ENCODE measurements around the gene PPP2R5A. TPM values are rescaled to one million over a fixed set of nuclear protein-coding genes. Genes with fewer than 3 reads are reported as not detected.

The PPP2R5A gene
- total and polyA plus RNA-seq, 12 donors: 44.2 to 86.8 (median 57.3) TPM

DNA sequence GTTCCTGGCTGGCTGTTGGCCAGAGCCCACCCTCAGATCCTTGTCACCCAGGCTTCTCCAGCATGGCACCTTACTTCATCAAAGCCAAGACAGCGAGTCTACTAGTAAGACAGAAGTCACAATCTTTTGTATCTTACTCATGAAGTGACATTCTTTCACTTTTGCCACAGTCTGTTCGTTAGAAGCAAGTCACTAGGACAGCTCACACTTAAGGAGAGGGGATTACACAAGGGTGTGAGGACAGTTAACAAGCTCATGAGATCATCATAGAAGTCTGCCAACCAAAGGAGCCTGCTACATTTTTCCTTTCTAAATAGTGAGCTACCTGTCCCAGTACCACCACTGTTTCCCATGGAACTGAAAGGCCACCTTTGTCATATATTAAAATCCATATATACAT lies 68.0 kb downstream of the PPP2R5A start:
- H3K36me3 ChIP-seq: peaks cover 0 to 100% (median 55%) of the 10 kb centered on the region in 9 donors
- no peaks in the 10 kb centered on the region for H3K4me1 ChIP-seq
- no peak for DNase-seq
- intact Hi-C loops (cut with DNase I): no loop called here
- no peaks in the 10 kb centered on the region for H3K27me3 ChIP-seq
- no peak overlapping the region for H3K27ac ChIP-seq
- no peaks in the 10 kb centered on the region for H3K9me3 ChIP-seq
- H3K4me3 ChIP-seq: no peak overlapping the region
- ATAC-seq: no peak
- 81 to 90% methylated on average over 2 of the region's 2 CpGs for WGBS, 2 donors
- TF ChIP-seq CTCF (IDR thresholded peaks at IDR 0.05): no peak

- Histone ChIP-seq H3K9me3 (no peaks in the 10 kb centered on the region), H3K36me3 (peaks cover 0 to 100% (median 56%) of the 10 kb centered on the region in 9 donors), H3K4me3 (no peak overlapping the region), H3K27ac (no peak overlapping the region), H3K4me1 (no peaks in the 10 kb centered on the region), H3K27me3 (no peaks in the 10 kb centered on the region)
- WGBS, 2 donors: 96% methylated on average over 3 of the region's 3 CpGs
- no peak for DNase-seq
- intact Hi-C loops (cut with DNase I): no loop called here
- no peak for ATAC-seq
- TF ChIP-seq CTCF (IDR thresholded peaks at IDR 0.05): no peak
Observed at GRCh38 chr1:212354464-212354863, 69.3 kb downstream of the PPP2R5A start.

- Histone ChIP-seq H3K27ac (no peak overlapping the region), H3K4me3 (no peak overlapping the region), H3K36me3 (peaks cover 0 to 100% (median 63%) of the 10 kb centered on the region in 9 donors), H3K27me3 (no peaks in the 10 kb centered on the region), H3K9me3 (no peaks in the 10 kb centered on the region), H3K4me1 (no peaks in the 10 kb centered on the region)
- TF ChIP-seq CTCF (IDR thresholded peaks at IDR 0.05): no peak
- intact Hi-C loops (cut with DNase I): no loop called here
- 96 to 98% methylated on average over 3 of the region's 3 CpGs for WGBS, 2 donors
- no peak for ATAC-seq
- DNase-seq: no peak
Observed at GRCh38 chr1:212355230-212355969, 70.2 kb downstream of the PPP2R5A start.

DNA sequence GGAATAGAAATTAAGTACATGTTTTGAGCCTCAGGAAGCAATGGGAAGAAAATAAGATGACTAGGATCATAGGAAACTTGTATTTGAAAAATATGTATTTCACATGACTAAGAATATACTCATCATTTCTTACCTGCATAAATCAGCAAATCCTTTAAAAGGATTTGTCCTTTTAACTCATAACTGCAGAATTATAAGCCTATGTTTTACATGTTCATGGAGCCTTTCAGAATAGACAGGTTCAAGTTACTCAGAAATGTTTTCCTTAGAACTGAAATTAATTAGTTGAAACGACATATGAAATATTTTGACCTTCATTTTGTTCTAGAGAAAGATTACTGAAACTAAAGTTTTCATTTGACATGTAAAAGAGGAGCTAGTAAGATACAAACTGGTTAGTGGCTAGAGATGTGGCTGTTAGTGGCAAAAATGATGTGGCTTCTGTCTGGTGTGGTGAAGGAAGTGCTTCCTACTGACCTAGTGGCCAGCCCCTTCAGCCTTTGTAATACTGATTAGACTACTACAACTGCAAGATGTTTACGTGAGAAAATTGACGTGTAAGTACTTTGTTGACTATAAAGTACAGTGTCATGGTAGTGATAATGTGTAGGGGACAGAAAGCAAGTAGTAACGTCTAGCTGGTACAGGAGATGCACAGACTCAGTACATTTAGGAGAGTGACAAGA lies 74.7 kb downstream of the PPP2R5A start:
- Histone ChIP-seq H3K27me3 (no peaks in the 10 kb centered on the region), H3K36me3 (peaks cover 0 to 100% (median 54%) of the 10 kb centered on the region in 9 donors), H3K9me3 (no peaks in the 10 kb centered on the region), H3K27ac (no peak overlapping the region), H3K4me3 (no peak overlapping the region), H3K4me1 (peaks cover 0 to 13% (median 11%) of the 10 kb centered on the region in 9 donors)
- no peak for TF ChIP-seq CTCF (IDR thresholded peaks at IDR 0.05)
- no peak for DNase-seq
- no peak for ATAC-seq
- WGBS, 2 donors: 79 to 84% methylated on average over 4 of the region's 4 CpGs
- intact Hi-C loops (cut with DNase I): loop anchor here in 3 of 10 donors (5.0 kb wide), 2 partner anchors 43 to 68 kb away; no protein-coding TSS in a partner anchor

All from heart right ventricle (tissue), 16 donors.